CD4-positive, alpha-beta T cell treated with Interleukin-2 at 100 ng/mL for 4 hours (primary cell): ENCODE results near the gene VWA1.
"Not testable (repeated sequence)": the region's sequence is repeated elsewhere in the genome, so short reads cannot be mapped to it uniquely, and the experiment has no call there.

ENCODE experiments used
- DNase-seq: peaks from one replicate; pipeline ENCODE4 v3.0.0-alpha.2; 2020; ENCODE audit warnings: low spot score

The VWA1 gene

DNA sequence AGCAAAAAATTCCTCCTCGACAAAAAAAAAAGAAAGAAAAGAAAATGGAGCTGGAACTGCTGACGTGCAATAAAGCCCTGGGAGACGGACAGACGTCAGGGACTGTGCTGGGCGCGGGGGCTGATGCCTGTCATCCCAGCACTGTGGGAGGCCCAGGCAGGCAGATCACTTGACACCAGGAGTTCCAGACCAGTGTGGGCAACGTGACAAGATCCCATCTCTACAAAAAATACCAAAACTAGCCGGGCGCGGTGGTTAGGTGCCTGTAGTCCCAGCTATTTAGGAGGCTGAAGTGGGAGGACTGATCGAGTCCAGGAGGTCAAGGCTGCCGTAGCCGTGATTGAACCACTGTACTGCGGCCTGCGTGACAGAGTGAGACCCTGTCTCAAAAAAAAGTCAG is 10.8 kb upstream of the VWA1 start:
- no peak for DNase-seq

DNA sequence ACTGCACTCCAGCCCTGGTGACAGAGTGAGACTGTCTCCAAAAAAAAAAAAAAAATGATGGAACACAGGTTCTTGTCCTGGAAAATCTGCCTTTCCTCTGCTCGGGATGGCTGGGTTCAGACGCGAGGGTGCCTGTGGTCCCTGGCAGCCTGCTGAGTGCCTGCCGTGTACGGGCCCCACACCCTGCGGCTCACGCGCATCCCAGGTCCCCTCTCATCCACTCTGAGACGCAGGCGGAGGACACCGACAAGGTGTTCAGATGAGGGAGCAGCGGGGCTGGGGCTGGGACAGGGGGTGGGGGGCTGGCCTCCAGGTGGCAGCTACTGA is 10.1 kb upstream of the VWA1 start:
- DNase-seq: no peak

DNA sequence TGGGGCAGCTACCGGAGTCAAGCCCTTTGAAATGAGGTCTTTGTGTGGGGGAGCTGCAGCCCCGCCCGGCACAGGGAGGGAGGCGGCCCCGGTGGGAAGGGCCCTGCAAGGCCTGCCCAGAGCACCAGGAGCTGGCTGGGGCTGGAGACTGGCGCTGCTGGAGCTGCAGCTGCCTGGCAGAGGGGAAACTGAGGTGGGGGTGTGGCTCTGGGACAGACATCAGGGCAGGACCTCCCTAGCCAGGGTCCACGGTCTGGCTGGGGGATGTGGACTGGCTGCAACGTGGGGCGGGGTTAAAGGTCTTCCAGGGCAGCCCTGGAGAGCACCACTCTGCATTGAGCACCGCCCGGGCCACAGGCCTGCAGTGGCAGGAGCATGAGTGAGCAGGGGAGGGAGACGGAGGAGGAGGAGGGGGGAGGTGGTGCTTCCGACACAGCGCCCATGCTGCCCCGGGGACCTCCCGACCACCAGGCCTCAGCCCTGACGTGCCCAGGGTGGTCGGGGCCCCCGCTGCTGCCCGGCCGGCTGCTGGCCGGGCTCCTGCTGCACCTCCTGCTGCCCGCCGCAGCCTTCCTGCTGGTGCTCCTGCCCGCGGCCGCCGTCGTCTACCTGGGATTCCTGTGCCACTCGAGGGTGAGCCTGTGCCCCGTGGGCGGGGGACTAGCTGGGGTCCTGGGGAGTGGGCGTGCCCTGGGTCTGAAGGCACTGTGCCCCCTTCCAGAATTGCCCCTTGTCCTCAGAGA is 9.6 kb upstream of the VWA1 start:
- DNase-seq: no peak

DNA sequence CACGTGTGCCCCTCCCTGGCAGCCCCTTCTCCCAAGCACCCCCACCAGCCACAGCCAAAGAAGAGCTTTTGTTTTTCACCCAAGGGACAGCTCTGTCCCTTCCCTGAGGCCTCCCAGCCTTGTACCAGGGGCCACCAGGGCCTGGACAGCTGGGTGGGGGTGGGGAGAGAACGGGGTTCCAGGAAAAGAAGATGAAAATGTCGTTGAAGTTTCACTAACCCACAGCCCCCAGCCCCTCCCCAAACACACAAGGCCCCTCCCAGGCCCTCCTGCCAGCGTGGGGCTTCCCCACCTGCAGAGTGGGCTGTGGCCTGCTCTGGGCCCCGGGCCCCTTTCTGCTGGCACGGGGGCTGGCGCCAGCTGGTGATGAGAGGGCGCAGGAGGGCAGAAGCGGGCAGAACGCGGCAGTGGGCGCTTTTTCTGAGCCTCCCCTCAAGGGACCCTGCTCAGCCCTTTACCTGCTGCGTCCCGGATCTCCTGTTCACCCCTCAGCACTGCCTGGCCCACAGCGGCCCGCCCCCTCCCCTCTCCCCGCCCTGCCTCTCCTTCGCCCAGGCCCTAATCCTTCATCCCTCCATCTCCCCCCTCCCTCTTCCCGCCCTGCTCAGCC is 8.9 kb upstream of the VWA1 start:
- DNase-seq: no peak

DNA sequence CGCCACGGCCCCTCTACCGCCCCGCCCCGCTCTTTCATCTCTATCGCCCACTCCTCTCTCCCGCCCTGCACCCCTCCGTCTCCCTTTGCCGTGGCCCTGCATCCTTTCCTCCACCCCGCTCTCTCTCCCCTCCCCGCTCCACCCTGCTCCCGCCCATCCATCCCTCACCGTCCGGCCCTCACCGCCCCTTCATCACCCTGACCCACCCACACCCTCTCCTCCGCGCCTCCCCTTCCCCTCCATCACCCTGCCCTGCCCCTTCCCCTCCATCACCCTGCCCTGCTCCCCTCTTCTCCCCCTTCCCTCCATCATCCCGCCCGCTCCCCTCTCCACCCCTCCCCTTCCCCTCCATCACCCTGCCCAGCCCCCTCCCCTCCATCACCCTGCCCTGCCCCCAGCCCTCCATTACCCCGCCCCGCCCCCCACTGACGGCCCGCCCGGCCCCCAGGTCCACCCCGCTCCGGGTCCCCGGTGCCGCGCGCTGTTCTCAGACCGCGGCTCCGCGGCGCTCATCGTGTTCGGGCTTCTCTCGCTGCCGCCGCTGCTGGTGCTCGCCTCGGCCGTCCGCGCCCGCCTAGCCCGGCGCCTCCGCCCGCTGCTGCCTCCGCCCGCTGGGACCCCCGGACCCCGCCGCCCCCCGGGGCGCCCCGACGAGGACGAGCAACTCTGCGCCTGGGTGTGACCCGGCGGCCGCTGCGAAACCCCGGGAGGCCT is 8.2 kb upstream of the VWA1 start:
- DNase-seq: no peak

DNA sequence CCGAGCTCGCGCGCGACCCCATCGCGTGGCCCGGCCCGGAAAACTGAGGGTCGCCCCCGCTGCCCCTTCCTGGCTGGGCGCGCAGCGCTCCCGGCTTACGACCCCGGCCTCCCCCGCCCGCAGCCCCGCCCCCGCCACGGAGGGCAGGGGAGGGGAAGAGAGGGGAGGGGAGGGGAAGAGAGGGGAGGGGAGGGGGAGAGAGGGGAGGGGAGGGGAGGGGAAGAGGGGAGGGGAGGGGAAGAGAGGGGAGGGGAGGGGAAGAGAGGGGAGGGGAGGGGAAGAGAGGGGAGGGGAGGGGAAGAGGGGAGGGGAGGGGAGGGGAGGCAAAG is 7.7 kb upstream of the VWA1 start:
- DNase-seq: no peak

DNA sequence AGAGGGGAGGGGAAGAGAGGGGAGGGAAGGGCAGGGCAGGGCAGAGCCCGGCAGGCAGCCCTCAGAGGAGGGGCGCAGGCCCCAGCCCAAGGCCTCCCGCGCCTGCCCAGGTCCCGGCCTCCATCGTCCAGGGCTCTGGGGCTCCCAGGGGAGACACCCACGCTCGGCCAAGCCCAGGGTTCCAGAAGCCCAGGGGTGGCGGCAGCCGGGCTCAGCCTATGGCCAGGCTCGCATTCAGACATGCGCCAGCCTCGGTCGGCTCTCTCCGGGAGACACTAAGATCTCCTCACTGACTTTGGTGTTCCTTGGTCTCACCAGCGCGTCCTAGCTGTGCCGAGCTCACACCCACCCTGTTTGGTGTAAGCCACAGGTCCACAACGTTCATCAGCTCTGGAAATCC is 7.3 kb upstream of the VWA1 start:
- no peak for DNase-seq

DNA sequence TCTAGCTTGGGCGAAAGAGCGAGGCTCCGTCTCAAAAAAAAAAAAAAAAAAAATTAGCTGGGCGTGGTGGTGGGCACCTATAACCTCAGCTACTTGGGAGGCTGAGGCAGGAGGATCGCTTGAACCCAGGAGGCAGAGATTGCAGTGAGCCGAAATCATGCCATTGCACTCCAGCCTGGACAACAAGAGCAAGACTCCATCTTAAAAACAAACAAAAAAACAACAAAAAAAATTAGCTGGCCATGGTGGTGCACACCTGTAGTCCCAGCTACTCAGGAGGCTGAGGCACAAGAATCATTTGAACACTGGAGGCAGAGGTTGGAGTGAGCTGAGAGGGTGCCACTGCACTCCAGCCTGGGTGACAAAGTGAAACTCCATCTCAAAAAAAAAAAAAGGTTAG is 6.5 kb upstream of the VWA1 start:
- not testable (repeated sequence) for DNase-seq

DNA sequence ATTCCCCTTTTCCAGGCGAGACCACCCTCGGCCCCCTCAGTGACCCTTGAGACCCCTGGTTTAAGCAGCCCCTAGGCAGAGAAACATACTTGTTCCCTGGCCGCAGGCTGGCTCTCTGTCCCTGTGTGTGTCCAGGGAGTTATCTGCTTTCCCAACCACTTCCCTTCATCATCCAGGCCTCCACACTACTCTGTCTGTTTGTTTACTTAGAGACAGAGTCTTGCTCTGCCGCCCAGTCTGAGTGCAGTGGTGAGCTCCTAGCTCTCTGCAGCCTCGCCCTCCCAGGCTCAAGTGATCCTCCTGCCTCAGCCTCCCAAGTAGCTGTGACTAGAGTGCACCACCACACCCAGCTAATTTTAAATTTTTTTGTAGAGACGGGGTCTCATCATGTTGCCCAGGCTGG is 5.8 kb upstream of the VWA1 start:
- no peak for DNase-seq

DNA sequence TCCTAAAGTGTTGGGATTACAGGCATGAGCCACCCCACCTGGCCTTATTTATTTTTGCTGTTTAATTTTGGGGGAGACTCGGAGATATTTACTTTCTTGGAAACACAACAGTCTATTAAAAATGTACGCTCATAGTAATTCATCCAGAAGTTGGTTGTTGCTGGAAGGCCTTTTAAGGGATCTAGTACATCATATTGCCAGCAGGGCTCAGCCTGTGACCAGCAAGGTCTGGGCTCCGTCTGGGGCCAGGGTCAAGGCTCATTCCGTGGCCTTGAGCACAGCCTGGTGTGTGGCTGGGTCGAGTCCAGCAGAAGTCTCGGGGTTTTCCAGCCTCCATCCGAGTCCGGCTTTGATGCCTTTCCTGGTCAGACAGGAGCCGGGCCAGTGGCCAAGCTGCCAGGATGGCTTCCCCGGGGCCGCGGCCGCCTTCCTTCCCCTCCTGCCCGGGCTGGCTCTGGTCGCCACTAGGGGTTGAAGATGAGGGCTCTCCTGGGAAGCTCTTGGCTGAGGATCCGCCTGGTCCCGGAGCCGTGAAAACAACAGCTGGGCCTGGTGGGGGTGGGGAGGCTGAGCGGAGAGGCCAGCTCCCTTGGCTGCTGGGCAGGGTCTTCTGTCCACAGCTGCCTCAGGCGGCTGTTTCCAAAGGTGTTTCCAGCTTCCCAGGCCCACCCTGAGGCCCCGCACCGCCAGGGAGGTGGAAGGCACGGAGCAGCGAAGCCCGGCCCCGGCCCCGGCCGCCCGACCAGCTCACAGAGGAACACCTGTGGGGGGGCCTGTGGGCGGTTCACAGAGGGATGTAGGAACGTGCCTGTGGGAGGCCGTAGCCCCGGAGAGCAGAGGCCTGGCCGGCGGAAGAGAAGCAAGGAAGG is 5.1 kb upstream of the VWA1 start:
- DNase-seq: no peak

DNA sequence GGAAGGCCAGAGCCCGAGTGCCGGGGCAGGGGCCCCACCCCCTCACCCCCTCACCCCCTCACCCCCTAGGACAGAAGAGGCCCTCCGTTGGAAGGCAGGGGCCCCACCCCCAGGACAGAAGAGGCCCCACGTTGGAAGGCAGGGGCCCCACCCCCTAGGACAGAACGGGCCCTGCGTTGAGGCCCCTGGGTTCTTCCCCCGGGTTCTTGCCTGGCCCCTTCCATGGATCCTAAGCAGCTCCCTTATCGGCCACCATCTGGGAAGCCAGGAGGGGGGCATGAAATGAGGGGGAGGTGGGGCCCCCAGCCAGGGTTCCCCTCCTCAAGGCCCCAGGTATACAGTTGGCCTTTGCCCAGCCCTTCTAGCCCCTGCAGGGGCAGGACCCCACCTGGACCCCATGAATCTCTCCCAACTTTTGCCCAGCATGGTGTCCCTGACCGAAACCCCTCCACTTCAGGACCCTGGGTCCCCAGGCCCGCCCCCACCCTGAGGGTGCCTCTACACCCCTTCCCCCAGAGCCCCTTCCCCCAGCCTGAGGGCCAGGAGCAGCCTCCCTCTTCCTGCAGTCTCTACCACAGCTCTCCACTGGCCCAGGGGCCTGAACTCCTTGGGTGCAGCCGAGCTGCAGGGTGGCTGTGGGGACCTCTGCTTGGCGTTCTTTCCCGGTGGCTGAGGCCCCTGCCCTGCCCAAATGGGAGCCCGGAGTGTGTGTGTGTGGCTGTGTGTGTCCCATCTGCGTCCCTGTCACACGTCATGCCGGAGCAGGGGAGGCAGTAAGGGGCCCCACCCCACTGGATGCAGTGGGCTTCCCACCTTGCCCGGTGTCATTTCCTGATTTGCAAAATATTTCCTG is 4.3 kb upstream of the VWA1 start:
- no peak for DNase-seq

DNA sequence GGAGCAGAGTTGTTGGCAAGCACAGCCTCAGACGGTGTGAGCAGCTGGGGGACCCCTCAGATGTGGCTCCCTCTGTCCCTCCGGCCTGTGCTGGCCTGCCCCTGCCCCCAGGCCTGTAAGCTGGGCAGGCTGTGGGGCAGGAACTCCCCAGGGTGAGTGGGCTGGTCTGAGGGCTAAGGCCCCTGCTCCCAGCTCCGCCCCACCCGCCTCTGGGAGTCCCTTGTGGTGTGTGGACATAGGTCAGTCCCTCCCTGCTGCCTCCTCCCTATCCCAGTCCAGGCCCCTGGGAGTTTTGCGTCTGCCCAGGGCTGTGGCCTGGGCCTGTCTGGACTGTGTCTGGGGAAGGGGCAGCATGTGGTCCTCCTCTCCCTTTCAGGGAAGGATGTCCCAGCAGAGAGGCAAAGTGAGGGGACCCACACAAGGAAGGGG is 3.6 kb upstream of the VWA1 start:
- DNase-seq: no peak

DNA sequence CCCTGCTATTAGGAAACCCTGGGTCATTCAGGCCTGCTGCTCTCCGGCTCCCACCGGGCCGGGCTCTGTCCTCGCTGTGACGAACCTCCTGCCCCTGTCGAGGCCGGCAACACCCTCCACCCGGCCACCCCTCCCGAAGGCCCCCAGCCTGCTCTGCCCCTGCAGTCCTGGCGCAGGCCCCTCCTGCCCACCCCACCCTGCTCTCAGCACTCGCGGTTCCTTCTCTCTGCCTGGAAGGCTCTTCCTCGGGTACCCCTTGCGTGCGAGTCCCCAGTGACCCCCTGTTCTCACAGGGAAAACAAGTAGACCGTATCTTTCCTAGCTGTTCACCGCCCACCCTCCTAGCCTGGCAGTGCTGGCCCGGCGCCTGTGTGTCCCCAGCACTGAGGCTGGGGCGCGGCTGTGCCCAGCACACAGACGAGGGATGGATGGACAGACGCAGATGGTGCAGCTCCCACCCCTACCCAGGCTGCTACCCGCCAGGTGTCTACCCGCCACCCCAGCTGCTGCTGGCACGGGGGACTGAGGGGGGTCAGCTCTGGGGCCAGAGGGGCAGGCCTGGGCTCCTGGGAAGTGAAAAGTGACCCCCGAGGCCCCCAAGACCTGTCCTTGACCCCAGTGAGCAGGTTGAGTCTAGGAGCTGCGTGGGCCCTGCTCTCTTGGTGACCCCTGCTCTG is 3.1 kb upstream of the VWA1 start:
- DNase-seq: no peak

DNA sequence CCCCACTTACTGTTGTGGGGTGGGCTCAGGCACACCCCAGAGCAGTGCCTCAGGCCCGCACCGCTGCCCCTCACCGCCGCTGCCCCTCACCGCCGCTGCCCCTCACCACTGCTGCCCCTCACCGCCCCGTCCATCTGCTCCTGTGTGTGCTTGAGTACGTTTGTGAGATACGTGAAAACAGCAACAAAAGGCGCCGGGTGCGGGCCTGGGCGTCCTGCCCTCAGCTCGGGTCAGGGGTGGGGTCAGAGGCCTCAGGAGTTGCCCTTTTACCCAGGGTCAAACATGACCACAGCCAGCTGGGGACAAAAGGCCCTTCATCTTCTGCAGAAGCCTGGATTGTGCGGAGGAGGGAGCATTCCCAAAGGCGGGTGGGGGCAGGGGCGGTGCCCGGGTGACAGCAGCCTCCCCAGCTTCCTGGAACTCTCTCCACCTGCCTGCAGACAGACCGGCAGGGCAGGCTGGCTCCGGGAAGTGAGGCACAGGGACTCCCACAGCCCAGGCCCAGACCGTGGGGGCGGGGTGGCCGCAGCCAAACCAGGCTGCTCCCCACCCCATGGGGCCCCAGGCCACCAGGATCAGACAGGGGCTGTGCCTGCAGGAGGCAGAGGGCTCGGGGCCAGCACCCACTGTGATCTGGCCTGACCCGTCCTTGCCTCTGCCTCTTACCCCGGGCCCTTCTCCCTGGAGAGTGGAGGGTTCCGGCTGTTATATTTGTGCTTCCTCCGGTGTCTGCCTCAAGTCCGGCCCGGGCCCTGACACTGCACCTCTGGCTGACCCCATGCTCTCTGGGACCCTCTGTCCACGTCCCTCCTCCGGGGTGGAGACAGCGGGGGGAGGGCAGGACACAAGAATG is 2.3 kb upstream of the VWA1 start:
- no peak for DNase-seq

DNA sequence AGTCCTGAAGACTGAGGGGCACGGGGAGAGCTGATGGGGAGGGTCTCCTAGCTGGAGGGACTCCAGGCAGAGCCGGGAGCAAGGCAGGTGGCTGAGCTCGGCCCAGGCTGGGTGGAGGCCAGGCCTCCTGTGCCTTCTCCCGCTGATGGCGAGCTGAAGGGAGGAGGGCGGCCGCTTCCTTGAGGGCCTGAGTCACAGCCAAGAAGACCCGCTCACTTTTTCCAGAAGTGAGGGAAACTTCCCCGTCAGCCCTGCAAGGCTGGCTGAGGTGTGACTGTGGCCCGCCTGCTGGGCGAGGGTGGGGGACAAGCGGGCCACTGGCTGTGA is 1.7 kb upstream of the VWA1 start:
- DNase-seq: no peak

DNA sequence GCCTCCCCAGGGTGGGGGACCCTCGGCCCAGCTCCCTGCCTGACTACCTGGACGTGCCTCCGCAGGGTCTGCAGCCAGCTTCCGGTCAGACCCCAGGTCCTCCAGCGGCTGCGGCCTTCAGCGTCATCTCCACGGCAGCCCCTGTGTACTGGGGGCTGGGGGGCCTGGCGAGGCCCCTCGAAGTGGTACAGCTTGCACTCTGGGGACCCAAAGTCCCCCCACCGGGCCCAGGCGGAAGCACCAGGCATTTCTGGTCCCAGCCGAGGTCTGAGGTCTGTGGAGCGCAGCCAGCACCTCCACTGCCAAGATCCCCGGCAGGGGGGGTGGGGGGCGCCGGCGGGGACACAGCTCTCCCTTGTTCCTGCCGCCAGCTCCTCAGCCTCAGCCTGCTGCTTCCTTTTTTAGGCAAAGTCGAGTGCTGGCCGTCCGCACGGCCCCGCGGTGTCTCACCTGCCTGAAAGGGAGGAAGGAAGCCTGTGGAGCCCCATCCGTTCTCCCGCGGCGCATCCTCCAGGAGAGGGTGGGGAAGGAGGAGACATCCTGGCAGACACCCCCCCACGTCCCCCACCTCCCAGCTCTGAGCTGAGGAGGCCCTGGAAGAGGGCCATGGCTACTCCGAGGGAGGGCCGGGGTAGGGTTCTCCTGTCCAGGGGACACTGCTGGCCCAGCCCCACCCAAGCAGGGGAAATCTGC is 1.2 kb upstream of the VWA1 start:
- no peak for DNase-seq

DNA sequence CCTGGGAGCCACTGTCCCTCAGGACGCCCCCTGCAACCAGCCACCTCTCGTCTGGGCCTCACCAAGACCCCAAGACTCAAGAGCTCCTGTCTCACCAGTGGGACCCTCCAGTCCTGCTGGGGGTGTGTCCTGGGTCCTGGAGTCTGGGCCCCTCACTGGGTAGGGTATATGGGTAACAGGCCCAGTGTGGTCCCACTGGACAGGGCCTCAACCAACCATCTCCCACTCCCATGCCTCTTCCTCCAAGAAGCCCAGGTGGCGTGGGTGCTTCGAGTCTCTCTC is 725 bp upstream of the VWA1 start:
- DNase-seq: no peak

DNA sequence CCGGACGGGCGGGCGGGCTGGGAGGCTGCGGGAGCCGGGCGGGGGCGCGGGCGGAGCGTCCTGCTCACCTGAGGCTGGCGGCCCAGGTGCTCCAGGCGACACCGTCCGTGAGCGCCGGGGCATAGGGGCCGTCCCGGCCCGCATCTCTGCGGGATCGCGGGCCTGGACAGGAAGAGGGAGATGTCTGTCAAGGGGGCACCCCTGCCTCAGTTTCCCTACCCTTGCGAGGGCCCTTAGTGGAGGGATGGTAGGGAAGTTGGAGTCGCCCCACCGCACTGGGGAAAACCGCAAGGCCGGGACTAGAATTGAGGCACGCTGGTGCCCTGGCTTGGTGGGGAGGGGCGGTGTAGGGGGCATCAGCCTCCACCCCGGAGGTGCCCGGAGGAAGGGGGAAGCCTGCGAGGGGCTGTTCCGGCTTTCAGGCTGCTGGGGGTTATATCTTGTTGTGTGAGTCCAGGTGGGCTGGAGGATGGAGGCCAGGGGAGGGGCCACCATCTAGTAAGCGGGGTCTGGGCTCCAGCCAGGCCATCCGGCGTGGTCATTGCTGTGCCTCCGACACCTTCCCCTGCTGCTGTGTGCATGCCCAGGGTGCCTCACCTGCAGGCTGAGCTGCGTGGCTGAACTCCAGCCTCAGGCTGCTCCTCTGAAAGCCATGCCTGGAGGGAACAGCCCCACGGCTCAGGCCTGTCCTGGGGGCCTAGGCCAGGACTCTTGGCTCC is 580 bp downstream of the VWA1 start:
- DNase-seq: no peak

DNA sequence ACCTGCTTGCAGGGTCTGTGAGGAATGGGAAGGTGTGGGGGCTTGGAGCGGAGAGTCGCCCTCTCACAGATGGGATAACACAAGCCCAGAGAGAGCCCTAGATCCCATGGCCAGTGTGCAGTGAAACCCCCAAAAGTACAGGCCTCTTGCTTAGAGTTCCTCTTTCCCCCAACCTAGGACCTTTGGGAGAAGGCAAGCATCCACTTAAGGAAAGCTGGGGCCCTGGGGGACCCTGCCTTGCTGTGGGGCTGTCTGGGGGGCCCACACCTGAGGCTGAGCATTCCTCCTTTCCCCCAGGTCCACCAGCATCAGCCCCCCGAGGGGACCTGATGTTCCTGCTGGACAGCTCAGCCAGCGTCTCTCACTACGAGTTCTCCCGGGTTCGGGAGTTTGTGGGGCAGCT is 1.1 kb downstream of the VWA1 start:
- DNase-seq: no peak
